Naive thymus-derived CD4-positive, alpha-beta T cell (primary cell): ENCODE results near the gene PPFIA3. TPM values are rescaled to one million over a fixed set of nuclear protein-coding genes. Genes with fewer than 3 reads are reported as not detected.
"Not testable (repeated sequence)": the region's sequence is repeated elsewhere in the genome, so short reads cannot be mapped to it uniquely, and the experiment has no call there.

ENCODE experiments used
- ATAC-seq: fragments of 150-1000 bp; cut with Tn5 transposase; 2 replicates; pipeline ENCODE4 v1.10.0; 2021; ENCODE audit warnings: mild to moderate bottlenecking, moderate library complexity
- CTCF ChIA-PET: fragments of 350-600 bp; sonication (Branson Sonifier 250); formaldehyde crosslinking; loops from one replicate; lab custom pipeline; 2021; ENCODE audit warnings: antibody characterized with exemption; lab: Charles Lee
- POLR2A ChIA-PET: fragments of 350-600 bp; sonication (Branson Sonifier 250); formaldehyde crosslinking; loops from one replicate; lab custom pipeline; 2021; ENCODE audit warnings: antibody characterized with exemption, inconsistent platforms; lab: Charles Lee
- DNase-seq, 9 donors: peaks; one replicate each; pipeline versions ENCODE4 v3.0.0 to v3.0.0-alpha.2; 2020 to 2022; ENCODE audit warnings: mixed read lengths in 1 of 9
- H3K27ac ChIP-seq: one replicate; pipeline ENCODE4 v1.7.0; 2013; ENCODE audit warnings: mild to moderate bottlenecking, low read depth, low read length, moderate library complexity
- H3K27me3 ChIP-seq, 2 donors: one replicate each; pipeline ENCODE4 v1.7.0; 2013; ENCODE audit warnings: low read length in 2 of 2, mild to moderate bottlenecking in 2 of 2, moderate library complexity in 2 of 2; ENCODE audit not compliant: control insufficient read depth in 2 of 2, insufficient read depth in 2 of 2
- H3K36me3 ChIP-seq, 3 experiments: 1 replicate in 2 of 3; 2 replicates in 1 of 3; pipeline ENCODE4 v1.7.0; 2013; ENCODE audit warnings: low read length in 3 of 3, mild to moderate bottlenecking in 3 of 3, moderate library complexity in 1 of 3; ENCODE audit not compliant: insufficient read depth in 3 of 3, control insufficient read depth in 2 of 3
- H3K4me1 ChIP-seq, 2 donors: one replicate each; pipeline ENCODE4 v1.7.0; 2013; ENCODE audit warnings: low read length in 2 of 2, mild to moderate bottlenecking in 2 of 2, moderate library complexity in 1 of 2; ENCODE audit not compliant: control insufficient read depth in 2 of 2, insufficient read depth in 2 of 2
- H3K4me3 ChIP-seq: 2 replicates; pipeline ENCODE4 v1.7.0; 2013; ENCODE audit warnings: mild to moderate bottlenecking, low read length
- H3K9me3 ChIP-seq, 3 experiments: 1 replicate in 2 of 3; 2 replicates in 1 of 3; pipeline ENCODE4 v1.7.0; 2013; ENCODE audit warnings: low read length in 3 of 3; ENCODE audit not compliant: control insufficient read depth in 2 of 3
- H3K27ac Mint-ChIP-seq, 9 donors: one replicate each; pipeline ENCODE4 v1.8.0; 2020 to 2022; ENCODE audit warnings: mixed read lengths in 9 of 9, mild to moderate bottlenecking in 8 of 9, moderate library complexity in 5 of 9, inconsistent platforms in 2 of 9
- H3K27me3 Mint-ChIP-seq, 5 donors: one replicate each; pipeline ENCODE4 v1.8.0; 2021 to 2022; ENCODE audit warnings: mixed read lengths in 5 of 5, mild to moderate bottlenecking in 1 of 5
- H3K36me3 Mint-ChIP-seq, 5 donors: one replicate each; pipeline ENCODE4 v1.8.0; 2020 to 2022; ENCODE audit warnings: mixed read lengths in 5 of 5, mild to moderate bottlenecking in 3 of 5, inconsistent platforms in 1 of 5
- H3K4me1 Mint-ChIP-seq, 7 donors: one replicate each; pipeline ENCODE4 v1.8.0; 2020 to 2022; ENCODE audit warnings: mixed read lengths in 7 of 7, mild to moderate bottlenecking in 3 of 7, inconsistent platforms in 1 of 7
- H3K4me3 Mint-ChIP-seq, 10 donors: one replicate each; pipeline ENCODE4 v1.8.0; 2020 to 2022; ENCODE audit warnings: mild to moderate bottlenecking in 10 of 10, mixed read lengths in 10 of 10, moderate library complexity in 6 of 10, inconsistent platforms in 2 of 10
- H3K9me3 Mint-ChIP-seq, 11 donors: one replicate each; pipeline ENCODE4 v1.8.0; 2020 to 2022; ENCODE audit warnings: mixed read lengths in 11 of 11, mild to moderate bottlenecking in 4 of 11, inconsistent platforms in 1 of 11, moderate library complexity in 1 of 11
- intact Hi-C, 2 donors: fragments of 100-400 bp; cut with micrococcal nuclease; formaldehyde crosslinking; loops; one replicate each; pipeline ENCODE4 v1.15.1; 2023
- polyA plus RNA-seq, 2 donors: library from polyadenylated mRNA; unstranded; fragments of 300-500 nt; fragmentation: Illumina TruSeq; gene quantifications; one replicate each; pipeline ENCODE4 v1.2.3, GENCODE V29; 2021
- total RNA-seq, 6 experiments: library from RNA in 5 of 6; stranded (reverse) in 5 of 6; gene quantifications; 1 replicate in 5 of 6; 2 replicates in 1 of 6; pipeline ENCODE4 v1.2.3 and lab custom pipeline; 2021 to 2026

Gene PPFIA3
- total and polyA plus RNA-seq, 7 experiments from 2014 or later, result 0.15 to 4.9 (median 2.6) TPM

DNA sequence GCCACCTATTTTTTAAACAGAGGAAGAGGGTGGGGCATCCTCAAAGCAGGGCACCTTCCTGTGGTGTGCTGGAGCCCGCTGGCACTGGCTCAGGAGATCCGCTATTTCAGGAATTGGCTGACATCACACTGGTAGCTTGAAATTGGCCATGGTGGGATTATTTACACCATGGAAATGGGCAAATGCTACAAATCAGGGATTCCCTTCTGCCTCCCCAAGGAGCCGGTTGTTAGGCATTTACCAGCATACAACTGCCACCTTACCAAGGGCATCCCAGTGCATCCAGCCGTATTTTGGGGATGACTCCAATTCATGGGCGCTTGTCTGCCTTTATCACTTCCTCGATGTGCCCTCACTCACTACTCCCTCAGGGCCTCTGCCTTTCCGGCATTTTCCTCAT is 21.6 kb downstream of the PPFIA3 start:
- ChIA-PET CTCF (interaction anchor here (0.6 to 0.8 kb wide), 3 partner anchors 57 to 395 kb away, joined by 3 to 6 read pairs (median 3); no protein-coding TSS in a partner anchor), POLR2A (interaction anchor here (0.6 kb wide), 1 partner anchor 338 kb away, joined by 5 read pairs; no protein-coding TSS in a partner anchor)
- ATAC-seq, result no peak
- peaks cover 17 to 29% (median 26%) of the 10 kb centered on the region in 7 donors for H3K4me1 Mint-ChIP-seq
- no peaks in the 10 kb centered on the region for H3K27me3 ChIP-seq
- no peak for DNase-seq
- H3K4me3 Mint-ChIP-seq, result peak overlapping the region in 2 of 10 donors; percentile 37 to 39
- no peaks in the 10 kb centered on the region for H3K9me3 ChIP-seq
- H3K36me3 ChIP-seq, result no peaks in the 10 kb centered on the region
- peaks cover 0 to 6% of the 10 kb centered on the region in 2 donors for H3K4me1 ChIP-seq
- H3K9me3 Mint-ChIP-seq, result peaks cover 0 to 1% (median 0%) of the 10 kb centered on the region in 11 donors
- intact Hi-C loops, result loop anchor here (10.0 kb wide), 2 partner anchors 304 to 346 kb away; partner anchors contain the start of gene SLC17A7 (in 1 of the 2)
- H3K4me3 ChIP-seq, result no peak overlapping the region
- no peak overlapping the region for H3K27ac ChIP-seq
- H3K27ac Mint-ChIP-seq, result no peak overlapping the region
- peaks cover 8 to 29% (median 25%) of the 10 kb centered on the region in 5 donors for H3K27me3 Mint-ChIP-seq
- H3K36me3 Mint-ChIP-seq, result peaks cover 0 to 4% (median 0%) of the 10 kb centered on the region in 5 donors

DNA sequence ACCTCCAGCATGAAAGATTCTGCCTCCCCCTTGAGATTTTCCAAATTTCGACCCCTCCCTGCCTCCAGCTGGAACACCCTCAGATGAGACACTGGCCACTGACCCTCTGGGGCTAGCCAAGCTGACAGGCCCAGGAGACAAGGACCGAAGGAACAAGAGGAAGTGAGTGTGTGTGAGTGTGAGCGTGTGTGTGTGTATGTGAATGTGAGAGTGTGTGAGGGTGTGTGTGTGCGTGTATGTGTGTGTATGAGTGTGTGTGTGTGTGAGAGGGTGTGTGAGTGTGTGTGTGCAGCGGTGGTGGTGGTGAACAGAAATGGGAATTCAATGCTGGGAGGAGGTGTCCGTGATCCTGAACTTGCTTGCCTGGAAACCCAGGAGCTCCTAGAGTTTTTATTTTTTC is 22.0 kb downstream of the PPFIA3 start:
- ChIA-PET CTCF (interaction anchor here (0.7 to 0.8 kb wide), 2 partner anchors 141 to 395 kb away, joined by 3 to 6 read pairs; no protein-coding TSS in a partner anchor), POLR2A (no interaction called here)
- DNase-seq (no peak), ATAC-seq (no peak)
- H3K27me3 ChIP-seq, result no peaks in the 10 kb centered on the region
- peaks cover 0 to 7% of the 10 kb centered on the region in 2 donors for H3K4me1 ChIP-seq
- H3K4me1 Mint-ChIP-seq, result peaks cover 17 to 29% (median 27%) of the 10 kb centered on the region in 7 donors
- H3K27me3 Mint-ChIP-seq, result peaks cover 10 to 32% (median 27%) of the 10 kb centered on the region in 5 donors
- peaks cover 0 to 1% (median 0%) of the 10 kb centered on the region in 11 donors for H3K9me3 Mint-ChIP-seq
- H3K9me3 ChIP-seq, result no peaks in the 10 kb centered on the region
- peaks cover 0 to 4% (median 0%) of the 10 kb centered on the region in 5 donors for H3K36me3 Mint-ChIP-seq
- intact Hi-C loops, result loop anchor here (10.0 kb wide), 2 partner anchors 303 to 347 kb away; partner anchors contain the start of gene SLC17A7 (in 1 of the 2)
- H3K27ac Mint-ChIP-seq, result peak overlapping the region in 1 of 9 donors; percentile 41
- no peaks in the 10 kb centered on the region for H3K36me3 ChIP-seq
- peak overlapping the region in 5 of 10 donors; percentile 0 to 77 (median 37) for H3K4me3 Mint-ChIP-seq
- no peak overlapping the region for H3K27ac ChIP-seq
- H3K4me3 ChIP-seq, result no peak overlapping the region

DNA sequence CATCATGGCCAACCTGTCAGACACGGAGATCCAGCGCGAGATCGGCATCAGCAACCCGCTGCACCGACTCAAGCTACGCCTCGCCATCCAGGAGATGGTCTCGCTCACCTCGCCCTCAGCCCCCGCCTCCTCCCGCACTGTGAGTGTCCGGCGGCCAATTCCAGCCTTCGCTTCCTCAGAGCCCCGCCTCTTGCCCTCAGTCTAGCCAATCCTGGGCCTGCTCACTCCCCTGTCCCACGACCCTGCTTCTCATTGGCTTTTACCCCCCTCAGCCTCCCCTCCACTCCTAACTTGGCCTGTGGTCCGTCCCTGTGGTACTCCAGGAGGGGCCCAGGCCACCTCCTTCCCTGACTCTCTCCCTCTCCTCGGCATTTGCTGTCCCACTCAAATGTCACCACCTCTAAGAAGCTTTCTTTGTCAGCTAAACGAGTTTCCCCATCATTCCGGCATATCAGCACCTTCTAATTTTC is 23.6 kb downstream of the PPFIA3 start:
- ChIA-PET POLR2A (interaction anchor here (0.6 to 1.0 kb wide), 2 partner anchors 29 to 734 kb away, joined by 3 read pairs; partner anchors contain the start of genes AKT1S1 and LIN7B), CTCF (interaction anchor here (1.6 kb wide), 1 partner anchor 45 kb away, joined by 3 read pairs; no protein-coding TSS in a partner anchor)
- Histone ChIP-seq H3K9me3 (no peaks in the 10 kb centered on the region), H3K27me3 (no peaks in the 10 kb centered on the region), H3K4me3 (peak overlapping the region; percentile 41), H3K36me3 (no peaks in the 10 kb centered on the region), H3K27ac (no peak overlapping the region), H3K4me1 (peaks cover 0 to 7% of the 10 kb centered on the region in 2 donors)
- peak overlapping the region; percentile 66 to 94 (median 77) for H3K4me3 Mint-ChIP-seq
- peaks cover 0 to 1% (median 0%) of the 10 kb centered on the region in 11 donors for H3K9me3 Mint-ChIP-seq
- peaks cover 17 to 29% (median 27%) of the 10 kb centered on the region in 7 donors for H3K4me1 Mint-ChIP-seq
- H3K27me3 Mint-ChIP-seq, result peaks cover 26 to 41% (median 34%) of the 10 kb centered on the region in 5 donors
- ATAC-seq (peak; percentile 90), DNase-seq (peak in 5 of 9 donors; percentile 18 to 79 (median 34))
- peaks cover 0 to 2% (median 0%) of the 10 kb centered on the region in 5 donors for H3K36me3 Mint-ChIP-seq
- peak overlapping the region in 2 of 9 donors; percentile 20 to 78 for H3K27ac Mint-ChIP-seq
- intact Hi-C loops, result loop anchor here (2.0 to 10.0 kb wide), 4 partner anchors 14 to 348 kb away; partner anchors contain the start of genes C19orf73 (in 1 of the 2), PPFIA3 (in 1 of the 2) and SLC17A7 (in 1 of the 2)

DNA sequence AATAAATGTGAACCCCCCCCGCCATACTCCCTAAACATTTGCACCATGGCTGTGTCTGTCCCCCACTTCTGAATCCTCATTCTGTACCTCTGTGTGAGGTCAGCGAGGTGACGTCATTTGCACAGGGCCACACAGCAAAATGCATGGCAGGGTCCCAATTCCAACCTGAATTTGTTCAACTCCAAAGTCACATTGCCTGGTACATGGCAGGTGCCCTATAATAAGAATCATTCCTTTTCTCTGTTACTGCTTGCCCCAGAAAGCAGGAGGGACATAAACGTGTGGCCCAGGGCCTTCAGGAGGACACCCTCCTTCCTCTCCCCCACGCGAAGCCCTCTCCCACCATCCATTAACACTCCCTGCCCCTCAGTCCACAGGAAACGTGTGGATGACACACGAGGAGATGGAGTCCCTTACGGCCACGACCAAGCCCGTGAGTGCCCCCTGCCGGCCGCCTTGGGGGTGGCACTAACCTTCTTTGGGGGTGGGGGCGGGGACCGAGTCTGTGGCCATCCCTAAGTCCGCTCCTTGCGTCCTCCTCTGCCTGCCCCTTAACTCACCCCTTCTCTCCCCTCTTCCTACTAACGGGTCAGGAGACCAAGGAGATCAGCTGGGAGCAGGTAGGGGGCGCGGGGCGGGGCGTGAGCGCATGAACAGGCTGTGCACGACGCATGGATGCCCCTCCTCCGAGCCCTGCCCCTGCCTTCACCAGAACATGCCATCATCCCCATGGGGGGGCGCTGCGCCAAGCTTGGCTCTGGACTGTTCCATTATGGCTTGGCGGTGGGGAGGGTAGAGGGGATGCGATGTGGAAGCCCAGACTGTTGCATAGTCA is 26.4 kb downstream of the PPFIA3 start:
- Histone ChIP-seq H3K27ac (no peak overlapping the region), H3K4me3 (no peak overlapping the region), H3K4me1 (peaks cover 8 to 28% of the 10 kb centered on the region in 2 donors), H3K9me3 (no peaks in the 10 kb centered on the region), H3K36me3 (no peaks in the 10 kb centered on the region), H3K27me3 (peaks cover 5 to 20% of the 10 kb centered on the region in 2 donors)
- H3K27me3 Mint-ChIP-seq, result peaks cover 50 to 59% (median 55%) of the 10 kb centered on the region in 5 donors
- H3K4me1 Mint-ChIP-seq, result peaks cover 30 to 52% (median 42%) of the 10 kb centered on the region in 7 donors
- intact Hi-C loops, result loop anchor here (1.0 to 10.0 kb wide), 10 partner anchors 31 to 351 kb away; partner anchors contain the start of genes GYS1 (in 2 of the 2), RUVBL2 (in 2 of the 2), LHB (in 1 of the 2) and LIN7B (in 1 of the 2)
- H3K27ac Mint-ChIP-seq, result peak overlapping the region in 3 of 9 donors; percentile 15 to 68 (median 28)
- POLR2A ChIA-PET, result no interaction called here
- ATAC-seq, result peak; percentile 72
- CTCF ChIA-PET, result interaction anchor here (0.7 to 4.6 kb wide), 8 partner anchors 19 to 152 kb away, joined by 3 to 28 read pairs (median 4); partner anchors contain the start of genes LIN7B and RUVBL2
- H3K4me3 Mint-ChIP-seq, result peak overlapping the region in 6 of 10 donors; percentile 1 to 77 (median 23)
- DNase-seq, result peak; percentile 54 to 88 (median 74)
- peaks cover 0 to 3% (median 0%) of the 10 kb centered on the region in 11 donors for H3K9me3 Mint-ChIP-seq
- peaks cover 0 to 2% (median 0%) of the 10 kb centered on the region in 5 donors for H3K36me3 Mint-ChIP-seq

DNA sequence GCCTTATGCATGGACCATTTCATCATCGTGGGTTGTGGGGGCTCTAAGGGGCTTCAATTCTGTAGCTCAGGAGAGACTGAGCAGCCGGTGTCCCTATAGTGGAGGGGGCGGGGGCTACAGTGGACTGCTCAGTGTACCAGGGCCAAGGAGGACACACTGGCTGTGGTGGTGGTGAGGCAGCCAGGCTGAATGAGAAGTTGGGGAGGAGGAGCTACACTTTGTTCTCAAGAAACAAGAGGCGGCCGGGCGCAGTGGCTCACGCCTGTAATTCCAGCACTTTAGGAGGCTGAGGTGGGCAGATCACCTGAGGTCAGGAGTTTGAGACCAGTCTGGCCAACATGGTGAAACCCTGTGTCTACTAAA is 27.0 kb downstream of the PPFIA3 start:
- ChIA-PET CTCF (interaction anchor here (0.7 to 4.6 kb wide), 5 partner anchors 18 to 153 kb away, joined by 3 to 28 read pairs (median 5); partner anchors contain the start of gene RUVBL2), POLR2A (interaction anchor here (1.0 kb wide), 1 partner anchor 49 kb away, joined by 4 read pairs; no protein-coding TSS in a partner anchor)
- H3K27ac Mint-ChIP-seq, H3K36me3 Mint-ChIP-seq, H3K9me3 ChIP-seq, ATAC-seq, H3K27ac ChIP-seq, H3K4me3 ChIP-seq, H3K36me3 ChIP-seq, DNase-seq, H3K9me3 Mint-ChIP-seq: not testable (repeated sequence)
- intact Hi-C loops, result loop anchor here (1.0 to 10.0 kb wide), 10 partner anchors 32 to 352 kb away; partner anchors contain the start of genes GYS1 (in 2 of the 2), RUVBL2 (in 2 of the 2), LHB (in 1 of the 2) and LIN7B (in 1 of the 2)
- Mint-ChIP-seq H3K27me3 (peaks cover 52 to 62% (median 56%) of the 10 kb centered on the region in 5 donors), H3K4me1 (peaks cover 27 to 53% (median 39%) of the 10 kb centered on the region in 7 donors), H3K4me3 (peak overlapping the region in 4 of 10 donors; percentile 2 to 77 (median 46))
- peaks cover 8 to 25% of the 10 kb centered on the region in 2 donors for H3K27me3 ChIP-seq
- H3K4me1 ChIP-seq, result peaks cover 8 to 33% of the 10 kb centered on the region in 2 donors
